Measurements from ENCODE around the gene BHLHE41.
A peak's percentile ranks its signal among the peaks of the same experiment; 100 is the strongest.

The BHLHE41 gene

DNA sequence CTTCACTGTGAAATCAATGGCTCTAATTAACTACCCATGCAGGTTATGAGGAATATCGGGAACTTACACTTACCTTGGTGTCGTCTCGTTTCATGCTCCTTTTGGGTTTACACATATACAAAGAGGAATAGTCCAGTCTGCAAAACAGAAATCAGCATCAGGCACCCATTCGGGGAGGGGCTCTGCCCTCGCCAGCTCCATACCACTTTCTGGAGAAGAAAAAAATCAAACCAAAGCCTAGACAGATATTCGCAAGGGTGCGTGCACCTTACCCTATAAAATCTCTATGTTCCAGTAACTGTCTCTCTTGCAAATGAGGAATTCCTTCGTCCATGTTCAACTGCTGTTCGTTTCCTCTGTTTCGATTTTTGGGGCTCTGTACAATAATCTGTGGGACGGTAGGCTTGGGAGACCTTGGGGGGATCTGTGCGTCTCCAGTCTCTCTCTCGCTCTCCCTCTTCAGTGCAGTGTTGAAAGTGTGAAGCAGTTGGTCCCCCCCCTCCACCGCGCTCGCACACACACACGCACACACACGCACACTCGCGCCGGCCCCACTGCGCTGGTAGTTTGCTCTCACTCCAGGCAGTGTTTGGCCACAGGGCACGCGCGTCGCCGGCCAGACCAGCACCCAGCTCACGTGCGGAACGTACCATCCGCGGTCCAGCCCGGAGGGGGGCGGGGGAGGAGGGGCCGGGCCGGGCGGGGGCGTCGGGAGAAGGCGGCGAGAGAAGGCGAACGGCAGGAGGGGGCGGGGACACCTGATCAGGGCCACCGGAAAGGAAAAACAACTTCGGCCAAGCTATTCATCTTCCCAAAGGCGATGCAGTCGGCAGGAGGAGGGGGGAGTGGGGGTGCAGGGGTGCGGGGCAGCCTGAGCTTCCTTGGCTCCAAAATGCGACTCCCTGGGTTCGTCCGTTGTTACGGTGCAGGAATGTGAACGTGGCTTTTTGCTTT lies at the start of gene BHLHE41:
BHLHE41 (minus strand) TSS at position 592 of the 954 bp plus-strand sequence; CDS start at position 334, 258 bp downstream.
- no peak for DNase-seq

GRCh38 chr12:26172946-26173552 lies 48.2 kb upstream of the BHLHE41 start:
- no peak for DNase-seq

DNA sequence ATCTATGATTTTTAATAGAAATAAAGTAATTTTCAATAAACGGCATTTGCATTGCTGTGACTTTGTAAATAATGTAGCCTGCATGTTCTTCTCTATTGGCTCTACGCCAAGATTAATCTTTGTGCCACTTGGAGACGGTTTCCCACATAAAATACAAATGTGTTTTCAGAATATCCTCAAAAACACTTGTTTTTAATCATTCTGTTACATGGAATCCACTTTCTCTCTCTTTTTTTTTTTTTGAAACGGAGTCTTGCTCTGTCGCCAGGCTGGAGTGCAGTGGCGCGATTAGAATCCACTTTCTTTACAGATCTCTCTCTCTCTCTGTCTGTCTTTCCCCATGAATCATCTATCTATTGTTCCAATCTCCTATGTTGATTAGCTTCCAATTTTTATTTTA lies 47.7 kb upstream of the BHLHE41 start:
- DNase-seq = no peak

- no peak for DNase-seq
Measured at GRCh38 chr12:26172013-26172412, 47.2 kb upstream of the BHLHE41 start.

- DNase-seq = no peak
Measured at GRCh38 chr12:26164118-26164517, 39.3 kb upstream of the BHLHE41 start.

DNA sequence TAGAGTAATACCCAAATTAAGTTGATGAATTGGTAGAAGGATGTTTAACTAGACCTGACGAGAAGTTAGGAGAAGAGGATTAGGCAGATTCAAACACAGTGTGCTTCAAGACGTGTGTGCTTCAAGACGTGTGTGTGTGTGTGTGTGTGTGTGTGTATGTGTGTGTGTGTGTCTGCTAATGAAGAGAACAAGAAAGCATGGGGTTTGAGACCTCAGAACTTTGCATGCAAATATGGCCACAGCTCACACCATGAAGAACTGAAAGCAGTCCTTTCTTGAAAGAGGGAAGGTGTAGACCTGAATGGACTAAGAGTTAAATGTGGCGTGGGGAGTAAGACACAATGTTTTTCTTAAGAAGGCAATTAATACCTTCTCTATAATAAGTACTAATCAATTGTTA lies 38.1 kb upstream of the BHLHE41 start:
- DNase-seq = no peak

GRCh38 chr12:26162174-26162573 lies 37.3 kb upstream of the BHLHE41 start:
- no peak for DNase-seq

GRCh38 chr12:26158078-26158764 lies 33.4 kb upstream of the BHLHE41 start:
- DNase-seq = no peak

DNA sequence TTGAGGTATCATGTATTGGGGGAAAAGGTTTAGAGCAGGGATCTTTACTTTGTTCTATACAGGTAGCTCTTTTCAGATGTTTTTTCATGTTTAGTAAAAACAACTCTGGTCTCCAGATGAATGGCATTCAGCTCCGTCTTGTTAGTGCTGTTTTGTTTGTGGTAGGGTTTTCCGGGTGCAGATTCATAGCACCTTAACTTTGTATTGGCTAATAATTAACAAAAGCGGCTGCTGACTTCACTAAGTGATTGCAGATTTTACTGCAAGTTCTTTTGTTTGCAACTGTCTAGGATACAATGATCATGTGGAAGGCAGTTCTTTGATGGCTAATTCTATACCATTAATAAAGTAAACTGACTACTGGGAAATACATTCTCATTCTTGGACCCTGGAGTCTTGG lies 32.2 kb upstream of the BHLHE41 start:
- no peak for DNase-seq

DNA sequence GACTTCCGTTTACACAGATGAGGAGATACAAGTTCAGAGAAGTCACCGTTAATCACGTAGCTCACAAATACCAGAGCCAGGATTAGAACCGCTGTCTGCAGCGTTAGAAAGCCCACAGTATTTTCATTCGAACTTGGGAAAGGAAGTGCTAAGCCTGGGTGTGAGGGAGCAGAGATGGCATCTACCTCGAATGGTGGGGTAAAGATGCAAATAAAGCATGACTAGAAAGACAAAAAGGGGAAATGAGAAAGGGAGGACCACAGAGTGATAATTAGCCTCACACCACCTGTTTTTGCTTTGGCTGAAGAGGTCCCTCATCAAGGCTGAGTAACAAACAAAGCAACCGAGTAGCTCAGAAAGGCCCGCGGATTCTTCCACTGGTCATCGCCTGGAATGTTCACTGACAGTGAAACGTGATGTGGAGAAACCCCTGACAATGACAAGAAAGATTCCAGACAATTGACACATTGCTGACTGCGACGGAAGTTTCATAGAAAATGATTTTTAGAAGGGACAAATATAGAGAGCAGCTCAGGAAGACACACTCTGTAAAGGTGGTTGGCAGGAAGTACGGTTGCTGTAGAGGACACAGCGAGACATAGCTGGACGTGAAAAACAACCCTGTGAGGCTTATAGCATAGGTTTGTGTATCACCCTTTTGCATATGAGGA lies 31.5 kb upstream of the BHLHE41 start:
- DNase-seq = no peak

GRCh38 chr12:26153421-26154154 lies 28.8 kb upstream of the BHLHE41 start:
- no peak for DNase-seq

DNA sequence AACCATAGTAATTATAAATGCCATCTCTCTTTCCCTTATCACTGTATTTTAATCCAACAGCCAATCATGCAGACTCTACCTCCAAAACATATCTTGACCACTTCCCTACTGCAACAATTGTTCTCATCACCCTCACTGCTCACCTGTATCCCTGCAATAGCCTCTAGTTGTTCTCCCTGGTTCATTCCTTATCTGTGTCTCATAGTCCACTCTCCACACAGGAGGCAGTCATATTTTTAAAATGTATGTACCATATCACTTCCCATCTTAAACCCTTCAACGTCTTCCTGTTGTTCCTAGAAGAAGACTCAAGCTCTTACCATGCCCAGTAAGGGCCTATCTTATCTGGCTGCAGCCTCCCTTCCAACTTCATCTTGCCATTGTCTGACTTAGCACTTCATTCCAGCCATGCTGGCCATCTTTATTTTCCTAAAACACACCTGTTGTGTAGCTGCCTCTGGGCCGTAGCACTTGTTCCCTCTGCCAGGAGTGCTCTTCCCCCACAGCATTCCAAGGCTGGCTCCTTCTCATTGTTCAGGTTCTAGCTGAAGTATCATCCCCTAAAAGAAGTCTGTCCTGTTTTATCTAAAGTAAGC lies 27.8 kb upstream of the BHLHE41 start:
- no peak for DNase-seq

- DNase-seq = no peak
Measured at GRCh38 chr12:26150736-26151450, 26.1 kb upstream of the BHLHE41 start.

DNA sequence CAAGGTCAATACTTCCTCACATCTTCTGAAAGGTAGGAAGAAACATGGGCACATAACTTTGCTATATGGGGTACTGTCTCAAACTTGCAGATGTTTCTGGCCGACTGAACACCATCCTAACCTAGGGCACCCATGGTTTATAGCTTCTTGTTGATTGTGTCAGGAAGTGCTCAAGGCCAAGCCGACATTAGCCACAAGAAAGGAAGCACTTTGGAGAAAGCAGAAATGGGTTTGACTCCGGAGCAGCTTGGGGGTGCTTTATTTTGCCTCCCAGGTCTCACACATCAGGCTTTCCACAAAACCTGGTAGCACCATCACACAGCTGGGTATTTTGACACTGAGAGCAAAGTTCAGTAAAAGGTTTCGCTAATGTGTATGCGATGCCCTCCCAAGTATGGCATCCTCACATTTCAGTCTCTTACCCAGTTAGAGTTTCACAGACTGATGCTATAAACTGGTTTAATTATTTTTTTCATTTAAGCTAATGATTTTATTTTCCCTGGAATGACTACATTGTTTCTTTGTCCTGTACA lies 25.2 kb upstream of the BHLHE41 start:
- no peak for DNase-seq

- no peak for DNase-seq
Measured at GRCh38 chr12:26148291-26148690, 23.5 kb upstream of the BHLHE41 start.

DNA sequence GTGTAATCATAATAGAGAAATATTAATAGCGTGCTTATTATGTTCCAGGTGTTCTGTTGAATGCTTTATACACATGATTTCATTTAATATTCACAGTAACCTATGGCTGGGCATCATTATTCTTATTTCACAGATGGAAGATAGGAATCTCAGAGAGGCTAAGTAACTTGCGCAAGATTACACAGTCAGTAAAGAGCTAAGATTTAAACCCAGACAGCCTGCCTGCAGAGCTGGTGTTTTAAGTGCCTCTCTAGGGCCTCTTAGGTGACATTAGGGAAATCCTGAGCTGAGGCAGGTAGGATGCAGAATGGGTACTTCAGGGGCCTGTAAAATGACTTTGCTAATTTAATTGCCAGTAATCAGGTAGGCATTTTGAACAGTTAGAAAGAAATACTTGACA lies 18.5 kb upstream of the BHLHE41 start:
- no peak for DNase-seq

DNA sequence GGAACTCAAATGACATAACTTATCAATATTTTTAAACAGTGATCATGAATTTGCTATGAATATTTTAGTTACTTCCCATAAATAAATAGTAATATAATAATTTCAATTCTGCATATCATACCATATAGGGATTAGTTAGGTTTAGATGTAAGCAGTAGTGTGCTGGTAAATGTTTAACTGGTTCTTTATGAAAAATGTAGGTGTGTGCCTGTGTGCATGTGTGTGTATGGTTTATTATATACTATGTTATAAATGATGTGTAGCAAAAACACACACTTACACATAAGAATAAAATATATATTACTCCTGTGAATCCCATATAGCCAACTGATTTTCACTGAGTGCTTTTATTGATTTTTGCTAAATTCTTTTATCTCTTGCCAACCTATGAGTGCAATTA lies 14.0 kb upstream of the BHLHE41 start:
- no peak for DNase-seq

DNA sequence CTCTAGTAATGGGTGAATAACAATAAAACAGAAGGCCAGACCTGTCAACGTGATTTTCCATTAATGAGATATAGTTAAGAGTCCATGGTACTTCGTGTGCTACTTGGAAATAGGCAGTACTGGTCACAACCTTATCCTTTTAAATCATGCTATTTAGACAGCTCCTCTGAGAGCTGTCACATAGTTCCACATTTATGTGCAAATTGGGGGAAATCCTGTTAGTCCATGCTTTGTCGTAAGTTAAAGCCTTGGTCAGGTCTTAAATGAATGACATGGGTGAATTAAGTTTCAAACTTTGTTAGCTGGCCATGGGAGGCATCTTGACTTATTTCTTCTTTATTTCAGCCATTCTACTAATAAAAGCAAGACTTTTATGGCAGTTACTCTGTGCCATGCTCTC lies 11.9 kb upstream of the BHLHE41 start:
- DNase-seq = no peak

- DNase-seq = no peak
Measured at GRCh38 chr12:26135571-26135970, 10.7 kb upstream of the BHLHE41 start.

DNA sequence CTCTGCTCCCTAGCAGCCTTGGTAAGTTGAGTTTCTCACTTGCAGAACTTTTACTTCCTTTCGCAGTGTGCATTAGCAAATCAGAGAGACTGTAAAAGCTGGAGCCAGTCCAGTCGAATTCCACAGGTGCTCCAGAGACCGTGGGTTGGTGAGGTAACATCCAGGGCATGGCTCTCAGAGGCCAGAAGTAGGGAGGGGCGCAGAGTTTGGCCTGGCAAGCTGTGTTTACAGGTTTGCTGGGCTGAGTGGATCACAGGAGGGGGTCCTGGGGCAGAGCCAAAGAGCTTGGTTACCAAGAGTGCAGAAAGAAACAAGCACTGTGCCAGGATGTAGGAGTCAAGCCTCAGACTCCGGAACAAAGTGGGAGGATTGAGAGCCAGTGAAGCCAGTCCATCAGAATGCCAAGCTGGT lies 10.2 kb upstream of the BHLHE41 start:
- DNase-seq = peak; percentile 2 to 39

GRCh38 chr12:26134540-26134939 lies 9.7 kb upstream of the BHLHE41 start:
- no peak for DNase-seq
